H9 (cell line): ENCODE data around the gene SENP8. TPM values are rescaled to one million over a fixed set of nuclear protein-coding genes. Genes with fewer than 3 reads are reported as not detected.

Experiments used
- DNase-seq: peaks from one replicate; pipeline ENCODE4 v3.0.0-alpha.2; 2017
- H2AFZ ChIP-seq: one replicate; pipeline ENCODE4 v1.6.1; 2013; ENCODE audit warnings: mild to moderate bottlenecking, low read length, control low read depth, moderate library complexity
- H2AK5ac ChIP-seq: 2 replicates; pipeline ENCODE4 v1.6.1; 2013; ENCODE audit warnings: low read length, control low read depth, mixed read lengths; ENCODE audit not compliant: insufficient read length
- H2BK120ac ChIP-seq: one replicate; pipeline ENCODE4 v1.6.1; 2013; ENCODE audit warnings: low read depth, mild to moderate bottlenecking, low read length, control low read depth, inconsistent platforms; ENCODE audit not compliant: poor library complexity, severe bottlenecking
- H2BK12ac ChIP-seq: 2 replicates; pipeline ENCODE4 v1.6.1; 2013; ENCODE audit warnings: low read length, control low read depth, mixed read lengths, low read depth; ENCODE audit not compliant: insufficient read length
- H2BK15ac ChIP-seq: 2 replicates; pipeline ENCODE4 v1.6.1; 2013; ENCODE audit warnings: low read depth, low read length, control low read depth
- H2BK20ac ChIP-seq: one replicate; pipeline ENCODE4 v1.6.1; 2013; ENCODE audit warnings: low read depth, mild to moderate bottlenecking, low read length, control low read depth, inconsistent platforms; ENCODE audit not compliant: poor library complexity, severe bottlenecking
- H2BK5ac ChIP-seq: 2 replicates; pipeline ENCODE4 v1.6.1; 2013; ENCODE audit warnings: low read length, control low read depth, mixed read lengths; ENCODE audit not compliant: insufficient read length
- H3K14ac ChIP-seq: 2 replicates; pipeline ENCODE4 v1.6.1; 2013; ENCODE audit warnings: low read length, control low read depth; ENCODE audit not compliant: insufficient read depth
- H3K18ac ChIP-seq: 2 replicates; pipeline ENCODE4 v1.6.1; 2013; ENCODE audit warnings: low read depth, mild to moderate bottlenecking, mixed read lengths, low read length, control low read depth; ENCODE audit not compliant: insufficient read length
- H3K23ac ChIP-seq: 2 replicates; pipeline ENCODE4 v1.6.1; 2013; ENCODE audit warnings: low read length, control low read depth, mixed read lengths, low read depth; ENCODE audit not compliant: insufficient read length
- H3K23me2 ChIP-seq: 2 replicates; pipeline ENCODE4 v1.6.1; 2013; ENCODE audit warnings: low read depth, mild to moderate bottlenecking, mixed read lengths, low read length, control low read depth; ENCODE audit not compliant: insufficient read length, poor library complexity, severe bottlenecking
- H3K27ac ChIP-seq: 2 replicates; pipeline ENCODE4 v1.5.1; 2013; ENCODE audit warnings: low read length, control low read depth, mixed read lengths, low read depth; ENCODE audit not compliant: insufficient read length
- H3K27me3 ChIP-seq: 2 replicates; pipeline ENCODE4 v1.6.1; 2013; ENCODE audit warnings: low read length, control low read depth, inconsistent platforms; ENCODE audit not compliant: insufficient read depth
- H3K4ac ChIP-seq: 2 replicates; pipeline ENCODE4 v1.6.1; 2013; ENCODE audit warnings: low read depth, mild to moderate bottlenecking, control low read depth, inconsistent platforms, low read length, moderate library complexity
- H3K4me1 ChIP-seq: 2 replicates; pipeline ENCODE4 v1.6.1; 2013; ENCODE audit warnings: low read length, control low read depth, inconsistent platforms; ENCODE audit not compliant: insufficient read depth
- H3K4me2 ChIP-seq: 2 replicates; pipeline ENCODE4 v1.6.1; 2013; ENCODE audit warnings: low read length, control low read depth, mixed read lengths; ENCODE audit not compliant: insufficient read length, insufficient read depth
- H3K56ac ChIP-seq: 2 replicates; pipeline ENCODE4 v1.6.1; 2013; ENCODE audit warnings: low read depth, mild to moderate bottlenecking, mixed read lengths, low read length, control low read depth; ENCODE audit not compliant: insufficient read length
- H3K79me1 ChIP-seq: 2 replicates; pipeline ENCODE4 v1.6.1; 2013; ENCODE audit warnings: low read depth, mild to moderate bottlenecking, moderate library complexity, low read length, control low read depth, inconsistent platforms; ENCODE audit not compliant: insufficient read depth, poor library complexity, severe bottlenecking
- H3K79me2 ChIP-seq: 2 replicates; pipeline ENCODE4 v1.6.1; 2013; ENCODE audit warnings: low read length, control low read depth, inconsistent platforms; ENCODE audit not compliant: insufficient read depth
- H3K9ac ChIP-seq: 2 replicates; pipeline ENCODE4 v1.6.1; 2013; ENCODE audit warnings: low read length, control low read depth, mixed read lengths; ENCODE audit not compliant: insufficient read length; ENCODE audit errors: extremely low read depth
- H3K9me3 ChIP-seq: one replicate; pipeline ENCODE4 v1.6.1; 2013; ENCODE audit warnings: low read depth, low read length, inconsistent platforms; ENCODE audit not compliant: control insufficient read depth
- H3T11ph ChIP-seq: one replicate; pipeline ENCODE4 v1.6.1; 2013; ENCODE audit warnings: mild to moderate bottlenecking, low read length, control low read depth, inconsistent platforms
- H4K20me1 ChIP-seq: one replicate; pipeline ENCODE4 v1.6.1; 2013; ENCODE audit not compliant: control insufficient read depth, insufficient read length, insufficient read depth
- H4K5ac ChIP-seq: 2 replicates; pipeline ENCODE4 v1.6.1; 2013; ENCODE audit warnings: low read depth, mild to moderate bottlenecking, mixed read lengths, low read length, control low read depth; ENCODE audit not compliant: insufficient read length
- H4K8ac ChIP-seq: replicated peaks from 2 replicates; pipeline ENCODE4 v1.6.1; 2013; ENCODE audit warnings: low read length, control low read depth, mixed read lengths, low read depth; ENCODE audit not compliant: insufficient read length
- H4K91ac ChIP-seq: 2 replicates; pipeline ENCODE4 v1.6.1; 2013; ENCODE audit warnings: low read depth, mild to moderate bottlenecking, moderate library complexity, mixed read lengths, low read length, control low read depth; ENCODE audit not compliant: insufficient read length
- H3K27ac Mint-ChIP-seq, 3 experiments: 2 replicates in 2 of 3; 3 replicates in 1 of 3; pipeline ENCODE4 v1.8.0; 2020 to 2021; ENCODE audit warnings: mixed read lengths in 3 of 3, mild to moderate bottlenecking in 1 of 3, moderate library complexity in 1 of 3
- H3K27me3 Mint-ChIP-seq: 2 replicates; pipeline ENCODE4 v1.8.0; 2021; ENCODE audit warnings: low read depth, mild to moderate bottlenecking, moderate library complexity, mixed read lengths
- H3K36me3 Mint-ChIP-seq, 3 experiments: 2 replicates in 2 of 3; 3 replicates in 1 of 3; pipeline ENCODE4 v1.8.0; 2020 to 2021; ENCODE audit warnings: low read depth in 3 of 3, mixed read lengths in 3 of 3; ENCODE audit not compliant: insufficient read depth in 1 of 3
- H3K4me1 Mint-ChIP-seq, 2 experiments: 2 replicates each; pipeline ENCODE4 v1.8.0; 2020; ENCODE audit warnings: mixed read lengths in 2 of 2
- H3K4me3 Mint-ChIP-seq, 2 experiments: 2 replicates in 1 of 2; 3 replicates in 1 of 2; pipeline ENCODE4 v1.8.0; 2020 to 2021; ENCODE audit warnings: mild to moderate bottlenecking in 2 of 2, mixed read lengths in 2 of 2, moderate library complexity in 1 of 2
- H3K9me3 Mint-ChIP-seq, 2 experiments: 2 replicates in 1 of 2; 3 replicates in 1 of 2; pipeline ENCODE4 v1.8.0; 2020; ENCODE audit warnings: mild to moderate bottlenecking in 2 of 2, mixed read lengths in 2 of 2, moderate library complexity in 1 of 2
- total RNA-seq: library from RNA; stranded (reverse); gene quantifications from 2 replicates; pipeline ENCODE4 v1.2.1, GENCODE V29; 2021
- TF ChIP-seq, protein P1 (sequence below): fragments of 200-600 bp; sonication (generic); conservative IDR thresholded peaks from 3 replicates; pipeline ENCODE4 v1.8.0; 2021; ENCODE audit warnings: antibody characterized with exemption, mild to moderate bottlenecking

The SENP8 gene
- total RNA-seq, 1 experiment from 2014 or later = 4.8 TPM

DNA sequence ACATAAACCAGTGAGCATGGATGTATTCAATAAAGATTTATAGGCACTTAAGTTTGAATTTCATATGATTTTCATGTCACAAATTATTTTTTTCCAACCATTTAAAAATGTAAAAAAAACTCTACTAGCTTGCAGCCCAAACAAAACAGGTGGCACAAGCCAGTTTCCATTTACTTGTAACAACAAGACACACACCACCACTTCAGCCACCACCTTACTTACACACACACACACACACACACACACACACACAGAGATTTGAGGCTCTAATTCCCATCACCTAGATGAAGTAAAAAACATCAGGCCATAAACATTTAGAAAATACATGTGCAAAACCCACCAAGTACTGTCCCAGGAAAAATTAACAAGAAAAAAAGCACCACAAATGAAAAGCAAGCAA lies 25.5 kb upstream of the SENP8 start:
- no peaks in the 10 kb centered on the region for H3K79me1 ChIP-seq
- no peak overlapping the region for H2BK15ac ChIP-seq
- H3K56ac ChIP-seq = no peak overlapping the region
- no peaks in the 10 kb centered on the region for H3K4me1 Mint-ChIP-seq
- H3K14ac ChIP-seq = no peak overlapping the region
- H3K18ac ChIP-seq = no peak overlapping the region
- H3K4me3 Mint-ChIP-seq = no peak overlapping the region
- H4K91ac ChIP-seq = no peak overlapping the region
- no peaks in the 10 kb centered on the region for H3K9me3 ChIP-seq
- no peaks in the 10 kb centered on the region for H3K79me2 ChIP-seq
- no peak overlapping the region for H3K4me2 ChIP-seq
- no peaks in the 10 kb centered on the region for H3K27me3 ChIP-seq
- H2BK12ac ChIP-seq = no peak overlapping the region
- TF ChIP-seq, protein P1, sequence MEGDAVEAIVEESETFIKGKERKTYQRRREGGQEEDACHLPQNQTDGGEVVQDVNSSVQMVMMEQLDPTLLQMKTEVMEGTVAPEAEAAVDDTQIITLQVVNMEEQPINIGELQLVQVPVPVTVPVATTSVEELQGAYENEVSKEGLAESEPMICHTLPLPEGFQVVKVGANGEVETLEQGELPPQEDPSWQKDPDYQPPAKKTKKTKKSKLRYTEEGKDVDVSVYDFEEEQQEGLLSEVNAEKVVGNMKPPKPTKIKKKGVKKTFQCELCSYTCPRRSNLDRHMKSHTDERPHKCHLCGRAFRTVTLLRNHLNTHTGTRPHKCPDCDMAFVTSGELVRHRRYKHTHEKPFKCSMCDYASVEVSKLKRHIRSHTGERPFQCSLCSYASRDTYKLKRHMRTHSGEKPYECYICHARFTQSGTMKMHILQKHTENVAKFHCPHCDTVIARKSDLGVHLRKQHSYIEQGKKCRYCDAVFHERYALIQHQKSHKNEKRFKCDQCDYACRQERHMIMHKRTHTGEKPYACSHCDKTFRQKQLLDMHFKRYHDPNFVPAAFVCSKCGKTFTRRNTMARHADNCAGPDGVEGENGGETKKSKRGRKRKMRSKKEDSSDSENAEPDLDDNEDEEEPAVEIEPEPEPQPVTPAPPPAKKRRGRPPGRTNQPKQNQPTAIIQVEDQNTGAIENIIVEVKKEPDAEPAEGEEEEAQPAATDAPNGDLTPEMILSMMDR = no peak
- H2BK5ac ChIP-seq = no peak overlapping the region
- no peak overlapping the region for H3K4ac ChIP-seq
- no peak overlapping the region for H2BK20ac ChIP-seq
- H4K8ac ChIP-seq = no peak overlapping the region
- no peak overlapping the region for H3K27ac Mint-ChIP-seq
- no peaks in the 10 kb centered on the region for H3K4me1 ChIP-seq
- peaks cover 0 to 8% (median 7%) of the 10 kb centered on the region in 3 experiments; a peak in 4 of 7 replicates for H3K36me3 Mint-ChIP-seq
- H4K20me1 ChIP-seq = no peaks in the 10 kb centered on the region
- no peak overlapping the region for H4K5ac ChIP-seq
- no peak overlapping the region for H3K27ac ChIP-seq
- no peak overlapping the region for H2BK120ac ChIP-seq
- H3K9me3 Mint-ChIP-seq = peaks cover 0 to 7% of the 10 kb centered on the region in 2 experiments; a peak in 2 of 5 replicates
- H2AK5ac ChIP-seq = no peak overlapping the region
- no peaks in the 10 kb centered on the region for H3K23me2 ChIP-seq
- H3T11ph ChIP-seq = no peak overlapping the region
- DNase-seq = no peak
- no peak overlapping the region for H3K9ac ChIP-seq
- H3K23ac ChIP-seq = no peak overlapping the region
- no peak overlapping the region for H2AFZ ChIP-seq
- no peaks in the 10 kb centered on the region for H3K27me3 Mint-ChIP-seq
